ENCODE data around the gene RAB5B.
"Not testable (repeated sequence)": the region's sequence is repeated elsewhere in the genome, so short reads cannot be mapped to it uniquely, and the experiment has no call there.

Gene RAB5B

GRCh38 chr12:56014205-56014604 is 40.3 kb downstream of the RAB5B start:
- no peak for DNase-seq (ENCODE audit: low read depth, low spot score)

- DNase-seq (ENCODE audit: low read depth, low spot score): no peak
These were observed 43.3 kb downstream of the RAB5B start for GRCh38 chr12:56017181-56017580.

DNA sequence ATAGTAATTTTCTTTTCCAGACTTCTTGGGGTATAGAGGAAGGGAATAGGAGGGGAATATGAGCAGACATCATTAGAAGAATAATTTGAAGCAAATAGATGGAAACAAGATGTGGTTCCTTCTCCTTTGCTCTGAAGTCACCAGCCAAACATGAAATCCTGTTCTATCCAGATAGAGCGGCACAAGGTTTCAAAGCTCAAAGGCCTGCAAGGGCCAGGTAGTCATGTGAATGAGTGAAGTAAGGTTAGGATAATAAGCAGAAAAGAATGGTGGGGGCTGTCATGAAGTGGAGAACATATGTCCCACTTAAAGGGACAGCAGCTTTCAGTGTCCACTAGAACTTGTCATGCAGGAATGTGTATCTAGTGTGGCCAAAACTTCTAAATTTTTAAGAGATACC is 44.5 kb downstream of the RAB5B start:
- DNase-seq (ENCODE audit: low read depth, low spot score): no peak

- no peak for DNase-seq (ENCODE audit: low read depth, low spot score)
These were observed 46.7 kb downstream of the RAB5B start, which contains the start of gene IKZF4 for GRCh38 chr12:56020423-56021184. Gene IKZF4 (plus strand): TSS chr12:56021043. CDS start chr12:56021494, 451 bp downstream.

- DNase-seq (ENCODE audit: low read depth, low spot score): no peak
These were observed 48.1 kb downstream of the RAB5B start for GRCh38 chr12:56021889-56022497.

GRCh38 chr12:56028511-56029165 is 54.8 kb downstream of the RAB5B start:
- no peak for DNase-seq (ENCODE audit: low read depth, low spot score)

- DNase-seq (ENCODE audit: low read depth, low spot score): no peak
These were observed 55.3 kb downstream of the RAB5B start for GRCh38 chr12:56029166-56029519.

DNA sequence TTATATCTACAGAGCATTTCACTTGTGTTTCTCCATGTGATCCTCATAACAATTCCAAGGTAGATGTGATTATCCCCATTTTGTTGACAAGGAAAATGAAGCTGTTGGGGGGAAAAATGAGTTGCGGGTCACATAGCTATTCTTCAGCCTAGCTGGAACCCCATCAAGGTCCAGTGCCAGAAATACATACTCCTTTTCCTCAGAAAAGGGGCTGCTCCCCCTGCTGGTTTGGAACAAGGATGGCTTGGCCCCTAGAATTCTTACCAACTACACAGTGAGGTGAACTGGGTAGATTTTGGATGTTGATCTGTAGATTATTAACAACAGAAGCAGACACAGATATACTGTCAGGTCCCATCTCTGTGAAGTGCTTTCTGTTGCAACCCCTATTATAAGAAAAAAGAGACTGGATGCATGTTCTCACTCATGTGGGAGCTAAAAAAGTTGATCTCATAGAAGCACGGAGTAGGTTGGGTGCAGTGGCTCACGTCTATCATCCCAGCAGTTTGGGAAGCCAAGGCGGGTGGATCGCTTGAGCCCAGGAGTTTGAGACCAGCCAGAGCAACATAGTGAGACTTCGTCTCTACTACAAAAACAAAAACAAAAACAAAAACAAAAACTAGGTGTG is 55.9 kb downstream of the RAB5B start:
- DNase-seq (ENCODE audit: low read depth, low spot score): no peak

- DNase-seq (ENCODE audit: low read depth, low spot score): no peak
These were observed 58.1 kb downstream of the RAB5B start for GRCh38 chr12:56031987-56032386.

GRCh38 chr12:56034586-56035332 is 60.9 kb downstream of the RAB5B start:
- no peak for DNase-seq (ENCODE audit: low read depth, low spot score)

DNA sequence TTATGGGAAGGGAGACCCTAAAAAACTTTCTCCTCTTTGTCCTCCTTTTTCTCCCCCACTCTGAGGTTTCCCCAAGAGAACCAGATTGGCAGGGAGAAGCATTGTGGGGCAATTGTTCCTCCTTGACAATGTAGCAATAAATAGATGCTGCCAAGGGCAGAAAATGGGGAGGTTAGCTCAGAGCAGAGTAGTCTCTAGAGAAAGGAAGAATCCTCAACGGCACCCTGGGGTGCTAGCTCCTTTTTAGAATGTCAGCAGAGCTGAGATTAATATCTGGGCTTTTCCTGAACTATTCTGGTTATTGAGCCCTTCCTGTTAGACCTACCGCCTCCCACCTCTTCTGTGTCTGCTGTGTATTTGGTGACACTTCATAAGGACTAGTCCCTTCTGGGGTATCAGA is 63.3 kb downstream of the RAB5B start:
- DNase-seq (ENCODE audit: low read depth, low spot score): no peak

- DNase-seq (ENCODE audit: low read depth, low spot score): no peak
These were observed 64.3 kb downstream of the RAB5B start for GRCh38 chr12:56038022-56038655.

DNA sequence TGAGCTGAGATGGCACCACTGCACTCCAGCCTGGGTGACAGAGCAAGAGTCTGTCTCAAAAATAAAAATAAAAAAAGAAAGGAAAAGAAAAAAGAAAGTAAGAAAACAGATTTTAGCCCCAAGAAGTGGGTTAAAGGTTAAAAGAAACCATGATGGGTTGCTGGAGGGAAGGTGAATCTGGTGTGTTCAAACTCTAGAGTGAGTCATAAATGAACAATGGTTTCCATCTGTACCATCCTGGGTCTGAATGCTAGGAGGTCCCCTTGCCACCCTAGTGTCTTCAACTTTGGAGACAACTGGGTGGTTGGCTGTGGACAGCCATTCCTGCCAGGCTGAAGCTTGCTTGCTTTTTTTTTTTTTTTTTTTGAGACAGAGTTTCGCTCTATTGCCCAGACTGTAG is 66.3 kb downstream of the RAB5B start:
- no peak for DNase-seq (ENCODE audit: low read depth, low spot score)

DNA sequence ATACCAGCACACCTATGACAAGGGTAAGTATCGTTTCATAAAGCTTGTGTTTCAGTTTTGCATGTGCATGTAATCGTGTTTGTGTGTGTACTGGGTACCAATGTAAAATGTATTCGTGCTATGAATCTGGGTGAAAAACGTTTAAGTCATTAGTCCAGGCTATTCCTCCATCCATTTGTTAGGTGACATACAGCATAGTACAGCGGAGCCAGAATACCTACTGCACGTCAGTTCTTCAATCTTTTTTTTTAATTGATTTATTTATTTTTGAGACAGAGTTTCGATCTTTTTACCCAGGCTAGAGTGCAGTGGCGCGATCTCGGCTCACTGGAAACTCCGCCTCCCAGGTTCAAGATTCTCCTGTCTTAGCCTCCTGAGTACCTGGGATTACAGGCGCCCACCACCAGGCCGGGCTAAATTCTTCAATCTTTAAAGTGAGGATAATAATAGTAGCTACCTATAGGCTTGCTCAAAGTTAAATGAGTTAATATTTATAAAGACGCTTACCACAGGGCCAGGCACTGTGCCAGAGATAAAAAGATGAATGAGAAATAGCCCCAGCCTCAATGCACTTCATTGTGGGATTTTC is 67.2 kb downstream of the RAB5B start:
- no peak for DNase-seq (ENCODE audit: low read depth, low spot score)

DNA sequence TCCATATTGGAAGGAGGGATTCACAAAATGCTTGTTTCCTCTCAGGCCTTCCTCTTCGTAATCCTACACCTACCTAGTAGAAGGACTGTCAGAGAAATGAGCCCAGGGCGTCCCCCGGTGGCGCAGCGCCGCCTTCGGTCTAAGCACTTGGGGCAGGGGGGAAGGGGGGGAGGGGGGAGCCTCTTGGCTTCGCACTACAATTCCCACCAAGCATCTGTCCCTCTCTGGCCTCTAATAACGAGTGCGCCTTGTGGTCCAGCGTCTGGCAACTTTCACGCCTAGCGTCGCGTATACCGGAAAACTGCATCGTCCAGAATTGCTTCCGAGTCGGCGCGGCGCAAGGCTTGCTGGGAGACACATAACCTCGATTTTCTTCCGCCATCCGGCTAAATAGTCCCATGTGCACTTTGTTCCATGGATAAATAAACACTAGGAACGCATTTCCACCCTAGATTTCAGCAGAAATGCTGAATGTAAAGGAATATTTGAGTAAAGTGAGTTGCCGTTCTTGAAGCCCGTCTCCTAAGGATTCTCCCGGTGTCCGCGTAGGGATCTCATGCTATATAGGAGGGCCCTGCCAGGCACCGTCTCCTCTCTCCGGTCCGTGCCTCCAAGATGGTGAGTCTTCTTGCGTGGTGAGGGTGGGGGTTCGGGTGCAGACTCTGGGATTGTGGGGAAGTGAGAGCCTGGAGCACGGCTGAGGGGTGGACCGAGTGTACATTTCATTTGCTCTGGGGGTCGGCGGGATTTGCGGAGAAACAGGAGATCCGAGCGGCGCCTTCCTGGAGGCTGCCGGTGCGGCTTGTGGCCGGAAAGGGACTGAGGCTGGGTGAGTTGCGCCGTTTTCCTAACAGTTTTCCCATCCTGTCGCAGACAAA is 67.9 kb downstream of the RAB5B start, which contains the start of gene RPS26:
RPS26 (plus strand) TSS at position 367 of the 878 bp plus-strand sequence; CDS start at position 616, 249 bp downstream.
- DNase-seq (ENCODE audit: low read depth, low spot score): peak; percentile 99

DNA sequence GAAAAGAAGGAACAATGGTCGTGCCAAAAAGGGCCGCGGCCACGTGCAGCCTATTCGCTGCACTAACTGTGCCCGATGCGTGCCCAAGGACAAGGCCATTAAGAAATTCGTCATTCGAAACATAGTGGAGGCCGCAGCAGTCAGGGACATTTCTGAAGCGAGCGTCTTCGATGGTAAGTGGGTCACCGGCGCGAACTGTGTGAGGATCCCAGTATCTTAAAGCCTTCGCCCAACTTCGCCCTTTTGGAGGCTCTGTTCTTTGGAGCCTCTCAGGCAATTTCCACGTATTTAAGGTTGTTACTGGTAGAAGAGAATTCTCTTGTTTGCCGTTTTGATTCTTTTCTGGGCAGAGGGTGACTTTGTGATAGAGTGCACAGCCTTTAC is 68.5 kb downstream of the RAB5B start:
- DNase-seq (ENCODE audit: low read depth, low spot score): not testable (repeated sequence)

DNA sequence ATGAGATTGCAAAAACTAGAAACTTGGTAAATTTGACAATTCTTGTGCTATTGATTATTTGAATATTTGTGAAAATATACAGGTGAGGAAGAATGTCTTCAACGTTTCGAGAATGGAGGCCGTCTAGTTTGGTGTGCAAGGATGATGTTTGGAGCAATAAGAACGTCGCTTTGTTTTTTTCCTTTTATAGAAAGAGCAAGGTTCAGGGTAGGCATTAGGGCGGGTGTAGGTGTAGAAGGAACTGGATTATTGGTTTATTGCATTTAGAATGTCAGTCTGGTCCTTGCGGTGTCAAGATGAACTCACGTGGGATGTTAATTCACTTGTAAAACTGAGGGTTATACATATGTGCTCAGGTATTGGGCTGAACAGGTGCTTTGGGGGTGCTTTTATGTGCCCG is 69.0 kb downstream of the RAB5B start:
- DNase-seq (ENCODE audit: low read depth, low spot score): no peak

Data from smooth muscle cell of the brain vasculature (primary cell).